SU-DHL-6 (cell line): ENCODE results near the gene C7.

ENCODE experiments used
- EZH2phosphoT487 ChIP-seq: fragments of 200-600 bp; sonication (generic), shearing (Covaris generic); conservative IDR thresholded peaks from 2 replicates; pipeline ENCODE4 v1.6.1; 2018; ENCODE audit warnings: mild to moderate bottlenecking, antibody characterized with exemption, low read length, moderate library complexity, mixed read lengths
- TF ChIP-seq, protein P1 (sequence below): fragments of 200-600 bp; sonication (generic); IDR thresholded peaks from one replicate; pipeline ENCODE4 v1.5.1; 2017; ENCODE audit warnings: antibody characterized with exemption, mild to moderate bottlenecking, low read length, moderate library complexity; ENCODE audit not compliant: insufficient read depth, poor library complexity, severe bottlenecking

DNA sequence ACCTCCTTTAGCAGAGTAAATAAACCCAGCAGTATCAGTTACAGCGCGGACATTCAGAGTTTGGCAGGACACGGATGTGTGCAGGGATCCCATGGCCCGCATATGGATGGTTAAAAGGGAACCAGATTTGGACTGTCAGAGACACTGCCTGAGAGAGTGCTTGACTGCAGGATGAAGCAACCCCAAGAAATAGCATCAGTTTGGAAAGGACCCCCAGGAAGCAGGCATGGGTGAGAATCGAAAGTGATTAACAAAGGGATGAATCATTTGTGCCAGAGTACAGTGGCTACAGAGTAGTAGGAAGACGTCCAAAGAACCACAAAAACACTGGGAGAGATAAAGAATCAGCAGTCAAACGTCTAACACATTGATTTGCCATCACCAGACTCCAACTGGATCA is 5.5 kb downstream of the C7 start:
- TF ChIP-seq, protein P1, sequence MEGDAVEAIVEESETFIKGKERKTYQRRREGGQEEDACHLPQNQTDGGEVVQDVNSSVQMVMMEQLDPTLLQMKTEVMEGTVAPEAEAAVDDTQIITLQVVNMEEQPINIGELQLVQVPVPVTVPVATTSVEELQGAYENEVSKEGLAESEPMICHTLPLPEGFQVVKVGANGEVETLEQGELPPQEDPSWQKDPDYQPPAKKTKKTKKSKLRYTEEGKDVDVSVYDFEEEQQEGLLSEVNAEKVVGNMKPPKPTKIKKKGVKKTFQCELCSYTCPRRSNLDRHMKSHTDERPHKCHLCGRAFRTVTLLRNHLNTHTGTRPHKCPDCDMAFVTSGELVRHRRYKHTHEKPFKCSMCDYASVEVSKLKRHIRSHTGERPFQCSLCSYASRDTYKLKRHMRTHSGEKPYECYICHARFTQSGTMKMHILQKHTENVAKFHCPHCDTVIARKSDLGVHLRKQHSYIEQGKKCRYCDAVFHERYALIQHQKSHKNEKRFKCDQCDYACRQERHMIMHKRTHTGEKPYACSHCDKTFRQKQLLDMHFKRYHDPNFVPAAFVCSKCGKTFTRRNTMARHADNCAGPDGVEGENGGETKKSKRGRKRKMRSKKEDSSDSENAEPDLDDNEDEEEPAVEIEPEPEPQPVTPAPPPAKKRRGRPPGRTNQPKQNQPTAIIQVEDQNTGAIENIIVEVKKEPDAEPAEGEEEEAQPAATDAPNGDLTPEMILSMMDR: no peak
- no peak for TF ChIP-seq EZH2phosphoT487
